HepG2 (cell line): Measurements from ENCODE around the gene TNNT3.

Experiments
- ARID2 ChIP-seq: sonication (generic); formaldehyde crosslinking; IDR thresholded peaks from 2 replicates; pipeline ENCODE4 v1.8.1; 2022; ENCODE audit warnings: mild to moderate bottlenecking, missing genetic modification reagents, borderline replicate concordance
- FOXK2 ChIP-seq: fragments of 450-650 bp; IDR thresholded peaks from 2 replicates; pipeline ENCODE4 v1.6.1; 2016
- HOMEZ ChIP-seq: IDR thresholded peaks from 2 replicates; pipeline ENCODE4 v1.6.1; 2016; ENCODE audit warnings: low read depth
- IRF2 ChIP-seq: IDR thresholded peaks from 2 replicates; pipeline ENCODE4 v1.6.1; 2018; ENCODE audit warnings: missing genetic modification reagents, missing compliant biosample characterization
- POLR2A ChIP-seq, 2 experiments: IDR thresholded peaks; 2 replicates each; pipeline ENCODE4 v1.6.1; 2011; ENCODE audit warnings: low read depth in 2 of 2, low read length in 2 of 2, mild to moderate bottlenecking in 1 of 2, moderate library complexity in 1 of 2; ENCODE audit not compliant: insufficient read depth in 1 of 2
- SP1 ChIP-seq, 2 experiments: fragments of 450-650 bp in 1 of 2; sonication (generic) in 1 of 2; formaldehyde crosslinking in 1 of 2; IDR thresholded peaks; 2 replicates each; pipeline versions ENCODE4 v1.4.0 to v1.6.1; 2016 to 2020; ENCODE audit warnings: missing genetic modification reagents in 1 of 2
- SRSF9 ChIP-seq: fragments of 200-400 bp; formaldehyde crosslinking; IDR thresholded peaks from 2 replicates; pipeline ENCODE4 v1.6.1; 2018; ENCODE audit warnings: borderline replicate concordance, mild to moderate bottlenecking, low read depth, low read length; ENCODE audit not compliant: insufficient read depth, poor library complexity, severe bottlenecking
- TAF1 ChIP-seq: sonication (generic); formaldehyde crosslinking; IDR thresholded peaks from 2 replicates; pipeline ENCODE4 v1.4.0; 2020; ENCODE audit warnings: missing genetic modification reagents
- USF2 ChIP-seq, 2 experiments: sonication (generic) in 1 of 2; formaldehyde crosslinking in 1 of 2; IDR thresholded peaks; 2 replicates each; pipeline versions ENCODE4 v1.5.1 to v1.6.1; 2011 to 2020; ENCODE audit warnings: borderline replicate concordance in 1 of 2, low read depth in 1 of 2, low read length in 1 of 2, mild to moderate bottlenecking in 1 of 2, missing genetic modification reagents in 1 of 2, moderate library complexity in 1 of 2
- ZNF121 ChIP-seq: sonication (generic); formaldehyde crosslinking; IDR thresholded peaks from 2 replicates; pipeline ENCODE4 v1.5.0; 2020; ENCODE audit warnings: mild to moderate bottlenecking, missing genetic modification reagents
- ZNF709 ChIP-seq: sonication (generic); formaldehyde crosslinking; IDR thresholded peaks from 2 replicates; pipeline ENCODE4 v1.5.0; 2020; ENCODE audit warnings: mild to moderate bottlenecking, missing genetic modification reagents

DNA sequence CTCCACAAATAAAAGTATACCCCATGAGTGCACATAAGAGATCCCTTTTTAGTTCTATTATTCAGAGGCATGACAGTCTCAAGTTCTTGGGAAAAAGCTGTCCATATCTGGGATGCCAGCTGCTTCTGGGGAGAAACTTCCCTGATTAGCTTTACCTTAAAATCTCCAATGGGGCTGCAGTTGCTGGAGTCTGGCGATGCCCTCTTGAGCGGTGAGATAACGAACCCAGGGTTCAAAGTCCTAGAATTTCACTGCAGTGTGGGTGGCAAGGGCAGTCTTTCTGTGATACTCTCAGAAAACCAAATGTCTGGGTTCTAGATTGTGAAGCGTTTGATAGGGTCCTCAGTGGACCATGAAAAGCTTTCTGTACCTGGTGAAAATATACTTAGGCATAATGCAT lies 20.4 kb upstream of the TNNT3 start:
- TF ChIP-seq ARID2 (CRISPR knock-in tag) (no peak), ZNF709 (CRISPR knock-in tag) (no peak), SP1 (IDR thresholded peaks at IDR 0.05) (no peak), SP1 (CRISPR knock-in tag; IDR thresholded peaks at IDR 0.05) (no peak), TAF1 (no peak), POLR2A (IDR thresholded peaks at IDR 0.05; ENCODE audit: insufficient read depth in 1 of 2, low read depth in 2 of 2, low read length in 2 of 2) (no peak), USF2 (IDR thresholded peaks at IDR 0.05; ENCODE audit: low read depth, low read length) (no peak), USF2 (CRISPR knock-in tag; IDR thresholded peaks at IDR 0.05; ENCODE audit: borderline replicate concordance) (no peak), ZNF121 (no peak), FOXK2 (no peak), IRF2 (CRISPR knock-in tag) (no peak), HOMEZ (CRISPR knock-in tag) (no peak), SRSF9 (no peak)
